Adrenal gland (tissue), 5 donors: ENCODE measurements around the gene RNF220.

Experiments
- CTCF ChIP-seq, 6 experiments: fragments of 450-650 bp in 4 of 6; fragments of 200-600 bp in 2 of 6; sonication (generic) in 1 of 6; IDR thresholded peaks; 1 replicate in 5 of 6; 2 replicates in 1 of 6; pipeline versions ENCODE4 v1.5.1 to v1.8.0; 2016 to 2021; ENCODE audit warnings: antibody characterized with exemption in 6 of 6, mild to moderate bottlenecking in 2 of 6, moderate library complexity in 1 of 6
- POLR2A ChIP-seq, 2 donors: fragments of 450-650 bp; IDR thresholded peaks; one replicate each; pipeline ENCODE4 v1.6.1; 2017; ENCODE audit warnings: antibody characterized with exemption in 2 of 2, mild to moderate bottlenecking in 2 of 2, moderate library complexity in 1 of 2
- donor health status: DM: no; HTN: no; CAD: no.

DNA sequence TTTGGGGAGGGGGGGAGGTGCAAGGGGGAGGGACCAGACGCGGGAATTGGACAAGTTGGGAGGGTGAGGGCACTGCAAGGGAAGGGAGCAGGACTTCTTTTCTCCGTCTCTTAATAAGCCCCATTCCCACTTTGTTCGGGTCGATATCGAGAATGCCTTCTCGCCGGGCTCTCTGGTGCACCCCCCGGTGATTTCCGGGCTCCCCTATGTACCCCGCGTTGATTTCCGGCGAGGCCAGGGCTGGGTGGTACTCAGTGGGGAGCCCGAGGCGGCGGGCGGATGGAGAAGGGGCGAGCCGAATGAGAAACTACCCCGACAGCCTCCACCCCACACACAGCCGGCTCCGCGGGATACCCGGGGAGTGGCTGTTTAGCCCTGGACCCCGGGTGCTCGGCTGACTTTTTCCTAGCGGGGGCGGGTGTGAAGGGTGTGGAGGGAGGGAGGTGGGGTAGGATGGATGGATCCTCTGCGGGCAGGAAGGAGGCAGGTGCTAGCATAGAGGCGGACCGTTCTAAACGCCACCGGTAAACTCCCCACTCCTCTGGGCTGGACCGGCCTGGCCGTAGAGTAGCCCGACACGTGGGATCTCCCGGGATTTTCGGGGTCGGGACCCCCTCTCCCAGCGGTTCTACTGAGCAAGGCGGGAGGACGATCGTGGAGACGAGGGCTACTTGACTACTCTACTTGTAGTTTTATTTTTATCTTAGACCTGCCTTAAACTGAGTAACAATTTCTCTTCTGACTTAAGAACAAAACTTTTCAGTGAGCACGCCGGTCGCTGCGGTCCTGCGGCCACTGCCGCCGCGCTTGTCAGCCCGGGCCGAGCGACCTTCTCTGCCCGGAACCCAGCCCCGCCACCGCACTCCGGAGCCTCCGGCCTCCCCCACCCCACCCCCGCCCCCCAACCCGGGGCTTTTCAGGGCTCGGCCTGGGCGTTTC is 1.0 kb downstream of the RNF220 start:
- TF ChIP-seq CTCF (IDR thresholded peaks at IDR 0.05) (no peak), POLR2A (IDR thresholded peaks at IDR 0.05) (no peak)
